HepG2 (cell line): Measurements from ENCODE around the gene TRIM44. TPM values are rescaled to one million over a fixed set of nuclear protein-coding genes. Genes with fewer than 3 reads are reported as not detected.
A peak's percentile ranks its signal among the peaks of the same experiment; 100 is the strongest.

ENCODE experiments used
- CENPT ChIP-seq: sonication (generic); formaldehyde crosslinking; IDR thresholded peaks from 2 replicates; pipeline ENCODE4 v1.8.0; 2022; ENCODE audit warnings: low read depth, mild to moderate bottlenecking, moderate library complexity, missing genetic modification reagents
- CHCHD3 ChIP-seq: sonication (generic); formaldehyde crosslinking; IDR thresholded peaks from 2 replicates; pipeline ENCODE4 v1.8.0; 2022; ENCODE audit warnings: mild to moderate bottlenecking, missing genetic modification reagents, moderate library complexity
- ISL2 ChIP-seq: sonication (generic); formaldehyde crosslinking; IDR thresholded peaks from 2 replicates; pipeline ENCODE4 v1.5.0; 2020; ENCODE audit warnings: missing genetic modification reagents
- MIER3 ChIP-seq: IDR thresholded peaks from 2 replicates; pipeline ENCODE4 v1.6.1; 2016; ENCODE audit warnings: missing compliant biosample characterization, borderline replicate concordance
- MXD4 ChIP-seq: IDR thresholded peaks from 2 replicates; pipeline ENCODE4 v1.6.1; 2016; ENCODE audit warnings: mild to moderate bottlenecking, missing biosample characterization, missing genetic modification reagents
- POGZ ChIP-seq: sonication (generic); formaldehyde crosslinking; IDR thresholded peaks from 2 replicates; pipeline ENCODE4 v1.4.0; 2020; ENCODE audit warnings: mild to moderate bottlenecking, missing genetic modification reagents
- RFX5 ChIP-seq: IDR thresholded peaks from 2 replicates; pipeline ENCODE4 v1.6.1; 2011; ENCODE audit warnings: low read depth, low read length, improper control_type of control experiment
- RFXAP ChIP-seq: sonication (generic); formaldehyde crosslinking; IDR thresholded peaks from 2 replicates; pipeline ENCODE4 v1.4.0; 2020; ENCODE audit warnings: missing genetic modification reagents, borderline replicate concordance
- SIX4 ChIP-seq: sonication (generic); formaldehyde crosslinking; IDR thresholded peaks from 2 replicates; pipeline ENCODE4 v1.4.0; 2020; ENCODE audit warnings: missing genetic modification reagents
- SNAPC4 ChIP-seq: sonication (generic); formaldehyde crosslinking; IDR thresholded peaks from 2 replicates; pipeline ENCODE4 v1.4.0; 2020; ENCODE audit warnings: mild to moderate bottlenecking, missing genetic modification reagents
- SRY ChIP-seq: sonication (generic); formaldehyde crosslinking; IDR thresholded peaks from 2 replicates; pipeline ENCODE4 v1.8.0; 2022; ENCODE audit warnings: mild to moderate bottlenecking, missing genetic modification reagents
- ZBTB14 ChIP-seq: sonication (generic); formaldehyde crosslinking; IDR thresholded peaks from 2 replicates; pipeline ENCODE4 v1.4.0; 2020; ENCODE audit warnings: missing genetic modification reagents
- ZBTB34 ChIP-seq: sonication (generic); formaldehyde crosslinking; IDR thresholded peaks from 2 replicates; pipeline ENCODE4 v1.8.0; 2022; ENCODE audit warnings: mild to moderate bottlenecking, missing genetic modification reagents
- ZFP62 ChIP-seq: sonication (generic); formaldehyde crosslinking; IDR thresholded peaks from 2 replicates; pipeline ENCODE4 v1.4.0; 2020; ENCODE audit warnings: missing genetic modification reagents
- ZNF33B ChIP-seq: sonication (generic); formaldehyde crosslinking; IDR thresholded peaks from 2 replicates; pipeline ENCODE4 v1.5.1; 2020; ENCODE audit warnings: mild to moderate bottlenecking, missing genetic modification reagents
- ZNF530 ChIP-seq: sonication (generic); formaldehyde crosslinking; IDR thresholded peaks from 2 replicates; pipeline ENCODE4 v1.5.0; 2020; ENCODE audit warnings: low read depth, mild to moderate bottlenecking, missing genetic modification reagents
- ZNF7 ChIP-seq: IDR thresholded peaks from 2 replicates; pipeline ENCODE4 v1.6.1; 2016; ENCODE audit warnings: missing biosample characterization, missing genetic modification reagents
- ZNF782 ChIP-seq: sonication (generic); formaldehyde crosslinking; IDR thresholded peaks from 2 replicates; pipeline ENCODE4 v1.4.0; 2020; ENCODE audit warnings: missing genetic modification reagents, mild to moderate bottlenecking, borderline replicate concordance
- polyA plus RNA-seq, 8 experiments: library from polyadenylated mRNA; depleted of rRNA in 3 of 8; stranded (reverse) in 7 of 8; unstranded in 1 of 8; fragments of >200 nt; fragmentation: Illumina TruSeq in 4 of 8; extraction: Trizol in 4 of 8; gene quantifications; 2 replicates each; pipeline versions ENCODE4 v1.2.1 to v1.2.3, GENCODE V29; 2011 to 2016; ENCODE audit warnings: low read depth in 4 of 8, missing spikeins in 1 of 8, mixed read lengths in 1 of 8; ENCODE audit not compliant: insufficient read depth in 1 of 8
- total RNA-seq, 5 experiments: library from RNA; depleted of rRNA; stranded (reverse); fragments of >200 nt; fragmentation: Illumina TruSeq; extraction: Trizol; gene quantifications; 2 replicates each; pipeline ENCODE4 v1.2.3, GENCODE V29; 2016; ENCODE audit warnings: low read depth in 1 of 5
- TF ChIP-seq, protein P1 (sequence below): sonication (generic); formaldehyde crosslinking; conservative IDR thresholded peaks from 2 replicates; pipeline ENCODE4 v1.8.1; 2023; ENCODE audit warnings: missing genetic modification reagents

The TRIM44 gene
- total and polyA plus RNA-seq, 2 of the 13 experiments (the other 11 are each of a cell fraction or from before 2014, with no cell fraction given) = 22.7 to 50.3 TPM

DNA sequence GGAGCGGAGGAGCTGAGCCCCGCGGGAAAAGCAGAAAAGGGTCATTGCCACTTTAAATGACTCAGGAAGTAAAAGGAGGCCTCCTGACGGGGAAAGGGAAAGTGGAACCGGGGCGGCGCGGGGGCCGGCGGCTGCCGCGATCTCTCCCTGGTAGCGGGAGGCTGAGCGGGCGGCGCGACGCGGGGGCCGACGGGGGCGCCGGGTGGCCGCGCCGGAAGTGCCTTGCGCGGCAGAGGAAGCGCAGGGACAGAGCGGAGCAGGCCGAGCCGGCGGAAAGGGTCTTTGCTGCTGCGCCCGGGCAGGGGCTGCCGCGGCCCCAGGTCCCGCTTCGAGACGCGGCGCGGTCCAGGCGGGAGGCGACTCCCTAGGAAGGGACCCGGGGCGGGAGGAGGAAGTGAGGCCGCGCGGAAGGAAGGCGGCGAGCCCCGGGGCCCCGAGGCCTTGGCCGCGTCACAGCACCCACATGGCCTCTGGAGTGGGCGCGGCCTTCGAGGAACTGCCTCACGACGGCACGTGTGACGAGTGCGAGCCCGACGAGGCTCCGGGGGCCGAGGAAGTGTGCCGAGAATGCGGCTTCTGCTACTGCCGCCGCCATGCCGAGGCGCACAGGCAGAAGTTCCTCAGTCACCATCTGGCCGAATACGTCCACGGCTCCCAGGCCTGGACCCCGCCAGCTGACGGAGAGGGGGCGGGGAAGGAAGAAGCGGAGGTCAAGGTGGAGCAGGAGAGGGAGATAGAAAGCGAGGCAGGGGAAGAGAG lies at the start of gene TRIM44 (continued):
- TF ChIP-seq ZNF33B = peak; percentile 99
- no peak for TF ChIP-seq SNAPC4 (CRISPR knock-in tag)
- peak; percentile 47 for TF ChIP-seq POGZ (CRISPR knock-in tag)
- TF ChIP-seq, protein P1, sequence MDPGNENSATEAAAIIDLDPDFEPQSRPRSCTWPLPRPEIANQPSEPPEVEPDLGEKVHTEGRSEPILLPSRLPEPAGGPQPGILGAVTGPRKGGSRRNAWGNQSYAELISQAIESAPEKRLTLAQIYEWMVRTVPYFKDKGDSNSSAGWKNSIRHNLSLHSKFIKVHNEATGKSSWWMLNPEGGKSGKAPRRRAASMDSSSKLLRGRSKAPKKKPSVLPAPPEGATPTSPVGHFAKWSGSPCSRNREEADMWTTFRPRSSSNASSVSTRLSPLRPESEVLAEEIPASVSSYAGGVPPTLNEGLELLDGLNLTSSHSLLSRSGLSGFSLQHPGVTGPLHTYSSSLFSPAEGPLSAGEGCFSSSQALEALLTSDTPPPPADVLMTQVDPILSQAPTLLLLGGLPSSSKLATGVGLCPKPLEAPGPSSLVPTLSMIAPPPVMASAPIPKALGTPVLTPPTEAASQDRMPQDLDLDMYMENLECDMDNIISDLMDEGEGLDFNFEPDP (CRISPR knock-in tag) = no peak; the same call in 1 of the 2 replicates
- TF ChIP-seq RFXAP = peak; percentile 92
- TF ChIP-seq ZFP62 (CRISPR knock-in tag) = no peak
- TF ChIP-seq ZBTB14 (CRISPR knock-in tag) = peak; percentile 68
- TF ChIP-seq CENPT = peak; percentile 99
- peak; percentile 92; the same call in 1 of the 2 replicates for TF ChIP-seq ZNF530 (CRISPR knock-in tag)
- TF ChIP-seq MXD4 (CRISPR knock-in tag) = peak; percentile 77
- 0 out of 2 replicates have a peak, but pooled peaks have one; percentile 62 for TF ChIP-seq MIER3 (CRISPR knock-in tag)
- TF ChIP-seq ZNF782 (CRISPR knock-in tag) = peak; percentile 99
- no peak for TF ChIP-seq ISL2
- TF ChIP-seq ZNF7 = 0 out of 2 replicates have a peak, but pooled peaks have one; percentile 46
- TF ChIP-seq CHCHD3 (CRISPR knock-in tag) = peak; percentile 91; the same call in 1 of the 2 replicates
- peak; percentile 88; the same call in 1 of the 2 replicates for TF ChIP-seq ZBTB34
- TF ChIP-seq SIX4 (CRISPR knock-in tag) = peak; percentile 28; the same call in 1 of the 2 replicates
- TF ChIP-seq RFX5 = no peak
- peak; percentile 100 for TF ChIP-seq SRY (CRISPR knock-in tag)
